COLO829 (cell line): ENCODE results near the gene FAM227A.
"Not testable (repeated sequence)": the region's sequence is repeated elsewhere in the genome, so short reads cannot be mapped to it uniquely, and the experiment has no call there.

Experiments
- DNase-seq: peaks from one replicate; pipeline ENCODE4 v3.0.0; 2012; ENCODE audit warnings: low spot score

The FAM227A gene

DNA sequence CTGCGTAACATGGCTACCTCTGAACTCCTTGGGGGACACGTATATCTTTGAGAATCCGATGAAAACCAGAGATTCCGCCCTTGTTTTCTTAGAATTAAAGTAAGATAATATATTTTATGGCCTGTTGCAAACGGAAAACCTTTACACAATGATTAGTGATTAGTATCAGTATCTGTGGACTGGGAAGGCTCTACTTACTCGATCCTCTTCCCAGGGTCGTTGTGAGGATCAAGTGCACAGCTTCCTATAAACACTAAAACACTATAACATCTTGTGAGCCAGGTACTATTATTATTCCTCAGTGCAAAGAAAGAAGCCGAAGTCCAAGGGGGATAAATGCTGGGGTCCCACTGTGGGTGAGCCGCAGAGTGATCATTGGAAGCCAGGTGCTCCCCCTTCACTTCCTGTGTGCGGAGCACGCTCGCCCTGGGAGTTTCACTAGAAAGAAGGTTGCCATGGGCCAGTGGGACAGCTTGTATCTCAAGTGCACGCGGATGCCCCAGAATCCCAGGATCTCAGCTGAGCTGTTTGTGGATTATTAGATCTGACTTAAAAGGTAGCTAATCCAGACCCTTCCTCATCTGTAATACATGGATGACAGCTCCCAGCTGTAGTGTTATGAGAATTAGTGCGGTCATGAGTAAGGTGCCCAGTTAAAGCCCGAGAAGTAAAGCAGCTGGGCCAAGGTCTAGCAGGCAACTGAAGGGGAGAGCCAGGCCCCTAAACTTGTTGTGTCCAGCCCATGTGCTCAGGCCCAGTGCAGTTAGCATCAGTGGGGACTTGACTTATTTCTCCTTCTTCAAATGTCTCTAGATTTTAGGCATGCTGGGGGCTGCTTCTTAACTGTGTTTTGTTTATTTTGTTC is 1.1 kb upstream of the FAM227A start:
- DNase-seq: no peak

DNA sequence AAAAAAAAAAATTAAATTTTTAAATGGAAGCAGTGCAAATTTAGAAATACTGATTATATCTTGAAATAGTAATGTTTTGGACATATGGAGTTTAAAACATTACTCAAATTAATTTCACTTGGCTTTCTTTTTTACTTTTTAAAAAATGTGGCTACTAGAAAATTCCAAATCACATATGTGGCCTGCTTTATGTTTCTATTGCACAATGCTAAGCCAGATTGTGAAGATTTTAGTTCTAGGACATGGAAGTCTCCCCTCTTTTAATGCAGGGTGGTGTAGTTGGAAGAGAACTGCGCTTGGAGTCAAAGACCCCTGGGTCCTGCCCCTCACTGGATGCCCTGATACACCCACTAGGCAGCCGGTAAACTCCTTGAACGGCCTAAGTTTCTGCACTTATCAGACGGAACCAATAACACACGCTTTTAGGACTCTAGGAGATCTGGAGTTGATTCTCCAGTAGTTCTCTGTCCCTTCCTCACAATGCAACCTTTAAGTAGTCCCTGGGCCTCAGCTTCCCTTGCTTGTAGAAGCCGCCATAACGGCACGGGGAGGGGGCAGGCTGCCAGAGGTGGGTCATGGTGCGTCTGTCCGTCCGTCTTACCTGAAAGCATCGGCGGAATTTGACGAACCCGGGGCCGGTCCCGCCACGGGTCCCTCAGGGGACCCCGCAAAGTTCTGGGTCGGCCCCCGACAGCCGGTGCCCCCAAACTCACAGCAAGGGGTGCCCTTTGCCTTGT is 505 bp downstream of the FAM227A start:
- DNase-seq: no peak

DNA sequence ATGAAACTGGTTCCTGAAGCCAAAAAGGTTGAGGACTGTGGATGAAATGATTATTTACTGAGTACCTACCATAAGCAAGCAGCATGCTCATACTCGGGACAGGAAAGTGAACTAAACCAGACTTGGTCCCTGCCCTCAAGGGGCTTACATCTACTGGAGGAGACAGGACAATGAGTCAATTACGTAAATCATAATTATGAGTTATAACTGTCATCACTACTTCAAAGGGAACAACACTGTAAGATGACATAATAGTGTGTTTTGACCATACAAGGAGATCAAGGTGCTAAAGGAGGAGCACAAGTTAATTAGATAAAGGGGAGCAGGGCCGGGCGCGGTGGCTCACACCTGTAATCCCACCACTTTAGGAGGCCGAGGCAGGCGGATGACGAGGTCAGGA is 2.5 kb downstream of the FAM227A start:
- no peak for DNase-seq

DNA sequence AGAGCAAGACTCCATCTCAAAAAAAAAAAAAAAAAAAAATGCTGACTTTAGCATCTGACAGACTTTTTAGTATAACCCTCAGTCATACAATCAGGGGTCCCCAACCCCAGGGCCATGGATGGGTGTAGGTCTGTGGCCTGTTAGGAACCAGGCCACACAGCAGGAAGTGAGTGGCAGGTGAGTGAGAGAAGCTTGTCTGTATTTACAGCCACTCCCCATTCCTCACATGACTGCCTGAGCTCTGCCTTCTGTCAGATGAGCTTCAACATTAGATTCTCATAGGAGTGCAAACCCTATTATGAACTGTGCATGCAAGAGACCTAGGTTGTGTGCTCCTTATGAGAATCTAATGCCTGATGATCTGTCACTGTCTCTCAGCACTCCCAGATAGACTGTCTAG is 3.3 kb downstream of the FAM227A start:
- DNase-seq: no peak

- no peak for DNase-seq
These were observed 6.2 kb downstream of the FAM227A start for GRCh38 chr22:38649841-38650522.

DNA sequence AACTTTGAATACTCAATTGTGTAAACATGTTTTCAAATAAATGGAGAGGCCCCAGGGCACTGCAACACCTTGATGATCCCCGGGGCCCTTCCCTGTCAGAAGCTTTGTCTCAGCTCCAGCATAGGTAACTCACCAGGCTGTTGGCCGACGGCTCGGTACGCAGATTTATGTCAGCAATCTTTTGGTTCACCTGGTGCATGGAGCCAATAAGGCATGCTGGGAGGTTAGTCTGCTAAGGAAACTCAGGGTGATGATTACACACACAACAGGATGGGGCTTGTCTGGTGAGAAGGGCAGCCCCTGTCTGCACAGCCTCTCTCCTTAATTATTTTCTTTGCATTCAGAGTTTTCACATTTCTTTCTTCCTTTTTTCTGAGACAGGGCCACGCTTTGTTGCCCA is 10.8 kb downstream of the FAM227A start:
- no peak for DNase-seq

DNA sequence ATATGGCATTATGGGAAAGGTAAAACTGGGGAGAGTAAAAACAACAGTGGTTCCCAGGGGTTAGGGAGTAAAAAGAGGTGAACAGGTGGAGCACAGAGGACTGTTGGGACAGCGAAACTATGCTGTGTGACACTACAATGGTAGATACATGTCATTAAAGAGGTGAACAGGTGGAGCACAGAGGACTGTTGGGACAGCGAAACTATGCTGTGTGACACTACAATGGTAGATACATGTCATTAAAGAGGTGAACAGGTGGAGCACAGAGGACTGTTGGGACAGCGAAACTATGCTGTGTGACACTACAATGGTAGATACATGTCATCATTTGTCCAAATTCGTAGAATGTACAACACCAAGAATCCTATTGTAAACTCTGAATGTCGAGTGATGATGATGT is 11.9 kb downstream of the FAM227A start:
- DNase-seq: not testable (repeated sequence)

GRCh38 chr22:38641476-38642040 is 14.6 kb downstream of the FAM227A start:
- no peak for DNase-seq

DNA sequence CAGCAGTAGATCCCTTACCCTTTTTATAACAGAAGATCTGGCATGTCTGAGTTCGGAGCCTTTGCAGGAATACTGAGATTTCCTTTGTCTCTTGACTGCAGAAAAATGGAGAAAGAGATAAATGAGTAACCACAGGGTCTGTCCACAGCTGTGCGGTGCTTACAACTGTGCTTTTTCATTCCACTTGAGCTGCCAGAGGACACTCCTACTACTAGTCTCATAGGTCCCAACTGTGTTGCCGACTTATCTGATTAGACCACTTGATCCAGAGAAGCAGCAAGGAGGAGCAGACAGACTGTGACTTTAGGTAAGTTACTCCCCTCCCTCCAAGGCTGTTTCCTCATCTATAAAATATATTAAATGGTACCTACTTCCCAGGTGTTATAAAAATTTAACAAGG is 17.5 kb downstream of the FAM227A start:
- peak; percentile 27 for DNase-seq

- no peak for DNase-seq
These were observed 18.0 kb downstream of the FAM227A start for GRCh38 chr22:38638216-38638615.

DNA sequence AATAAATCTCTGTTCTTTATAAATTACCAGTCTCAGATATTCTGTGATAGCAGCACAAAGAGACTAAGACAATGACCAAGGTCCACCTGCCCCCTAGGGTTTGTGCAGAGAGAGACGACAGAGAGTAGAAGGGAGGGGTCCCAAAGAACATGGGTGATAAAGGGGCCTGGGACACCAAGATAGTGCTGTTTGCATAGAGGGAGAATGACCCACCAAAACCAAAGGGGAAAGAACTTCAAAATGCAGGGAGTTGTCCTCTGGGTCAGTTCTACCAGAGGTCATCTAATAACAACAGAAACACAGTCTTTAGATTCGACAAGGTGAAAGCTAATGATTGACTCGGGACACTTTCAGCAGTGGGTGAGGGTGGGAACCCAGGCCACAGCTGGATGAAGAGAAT is 23.7 kb downstream of the FAM227A start:
- no peak for DNase-seq

- no peak for DNase-seq
These were observed 24.5 kb downstream of the FAM227A start for GRCh38 chr22:38631724-38632123.

GRCh38 chr22:38629108-38629507 is 27.1 kb downstream of the FAM227A start:
- no peak for DNase-seq

DNA sequence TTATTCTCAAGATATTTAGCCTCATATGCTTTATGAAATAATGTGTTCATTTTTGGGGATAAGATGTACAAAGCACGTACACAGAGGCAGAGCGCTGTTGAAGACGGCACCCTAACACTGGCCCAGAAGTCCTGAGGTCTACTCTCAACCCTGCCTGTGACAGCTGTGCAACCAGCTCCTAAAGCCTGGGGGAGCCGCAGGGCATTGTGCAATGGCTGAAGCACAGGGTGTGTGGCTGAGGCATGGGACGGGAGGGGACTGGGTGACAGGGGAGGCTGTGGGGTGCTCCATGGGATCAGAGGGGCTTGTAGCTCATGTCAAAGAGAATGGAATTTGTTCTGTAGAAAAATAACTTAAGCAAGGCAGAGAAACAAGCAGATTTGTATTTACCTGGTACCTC is 27.7 kb downstream of the FAM227A start:
- DNase-seq: no peak

DNA sequence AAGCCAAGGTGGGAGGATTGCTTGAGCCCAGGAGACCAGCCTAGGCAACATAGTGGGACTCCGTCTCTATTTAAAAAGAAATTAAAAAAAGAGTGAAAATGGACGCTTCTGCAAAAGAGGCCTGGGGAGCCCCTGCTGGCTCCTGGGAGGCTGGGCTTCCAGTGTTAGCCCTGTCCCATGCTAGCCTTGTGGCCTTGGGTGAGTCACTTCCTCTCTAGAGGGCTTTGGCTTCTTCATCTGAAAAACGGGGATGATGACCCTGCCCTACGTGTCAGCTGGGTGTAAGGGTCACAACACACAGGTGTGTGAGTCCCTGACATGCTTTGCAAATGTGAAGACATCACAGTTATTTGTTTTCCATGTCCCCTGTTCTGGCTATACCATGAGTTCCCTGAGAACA is 32.8 kb downstream of the FAM227A start:
- no peak for DNase-seq

DNA sequence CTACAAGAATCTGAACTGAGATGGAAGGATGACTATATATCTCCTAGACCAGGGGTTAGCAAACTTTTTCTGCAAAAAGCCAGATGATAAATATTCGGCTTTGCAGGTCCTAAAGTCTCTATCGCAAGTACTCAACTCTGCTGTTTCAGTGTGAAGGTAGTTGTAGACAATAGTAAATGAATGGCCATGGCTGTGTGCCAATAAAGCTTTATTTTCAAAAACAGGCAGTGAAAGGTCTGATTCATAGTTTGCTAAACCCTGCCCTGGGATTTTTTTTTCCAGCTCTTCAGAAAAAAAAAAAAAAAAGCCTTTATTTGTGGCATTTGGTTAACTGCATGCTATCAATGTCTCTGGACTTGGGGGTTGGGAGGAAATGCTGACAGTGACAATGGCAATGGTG is 37.5 kb downstream of the FAM227A start:
- DNase-seq: peak; percentile 12

DNA sequence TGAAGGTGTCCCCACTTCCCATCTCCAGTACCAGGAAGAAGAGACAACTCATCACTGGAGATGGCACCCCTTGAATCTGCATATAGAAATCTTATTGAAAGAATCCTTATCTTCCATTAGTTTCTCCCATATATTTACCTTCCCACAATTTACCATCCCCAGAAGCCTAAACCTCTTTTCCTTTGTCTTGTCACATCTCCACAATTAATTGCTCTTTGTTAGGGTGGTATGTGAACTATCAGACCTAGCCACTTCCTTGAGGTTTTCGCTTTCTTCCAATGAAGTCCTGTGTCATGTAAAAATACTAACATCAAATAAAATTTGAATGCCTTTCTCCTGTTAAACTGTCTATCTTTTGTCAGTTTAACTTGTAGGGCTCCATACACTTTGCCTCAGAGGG is 37.9 kb downstream of the FAM227A start:
- DNase-seq: no peak

DNA sequence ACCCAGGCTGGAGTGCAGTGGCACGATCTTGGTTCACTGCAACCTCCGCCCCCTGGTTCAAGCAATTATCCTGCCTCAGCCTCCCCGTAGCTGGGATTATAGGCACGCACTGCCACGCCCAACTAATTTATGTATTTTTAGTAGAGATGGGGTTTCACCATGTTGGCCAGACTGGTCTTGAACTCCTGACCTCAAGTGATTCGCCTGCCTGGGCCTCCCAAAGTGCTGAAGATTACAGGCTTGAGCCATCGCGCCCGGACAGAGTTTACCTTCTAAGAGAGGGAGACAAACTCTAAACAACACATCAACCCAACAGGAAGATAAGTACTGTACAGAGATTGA is 41.2 kb downstream of the FAM227A start:
- DNase-seq: not testable (repeated sequence)

DNA sequence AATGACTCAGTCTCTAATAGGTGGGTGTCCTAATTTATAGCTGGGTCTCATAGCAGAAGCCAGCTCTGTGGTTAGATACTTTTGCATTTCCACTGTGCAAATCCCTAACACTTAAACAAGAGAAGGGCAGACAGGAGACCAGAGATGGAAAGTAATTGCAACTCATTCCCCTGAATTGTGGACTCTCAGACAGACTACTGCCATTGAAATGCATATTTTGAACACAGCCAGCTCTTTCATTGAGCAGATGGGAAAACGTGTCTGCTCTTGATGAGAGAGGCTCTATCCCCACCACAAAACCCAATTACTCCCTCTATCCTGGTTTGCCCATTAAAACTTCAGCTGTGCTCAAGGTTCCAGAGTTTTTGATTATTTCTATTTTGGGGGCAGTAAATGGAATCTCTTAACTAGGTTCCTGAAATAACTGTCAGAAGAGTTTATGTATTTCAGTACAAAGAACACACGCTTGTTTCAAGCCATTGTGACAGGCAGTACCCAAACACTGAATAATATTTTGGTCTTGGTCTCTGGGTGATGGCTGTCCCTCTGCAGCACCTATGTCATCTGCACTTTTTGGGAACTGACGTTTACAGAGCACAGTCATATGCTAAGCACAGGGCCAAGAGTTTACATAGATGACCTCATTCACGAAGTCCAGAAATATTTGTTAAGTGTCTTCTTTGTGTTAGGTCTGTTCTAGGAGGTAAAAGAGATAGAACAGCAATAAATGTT is 41.7 kb downstream of the FAM227A start:
- no peak for DNase-seq

DNA sequence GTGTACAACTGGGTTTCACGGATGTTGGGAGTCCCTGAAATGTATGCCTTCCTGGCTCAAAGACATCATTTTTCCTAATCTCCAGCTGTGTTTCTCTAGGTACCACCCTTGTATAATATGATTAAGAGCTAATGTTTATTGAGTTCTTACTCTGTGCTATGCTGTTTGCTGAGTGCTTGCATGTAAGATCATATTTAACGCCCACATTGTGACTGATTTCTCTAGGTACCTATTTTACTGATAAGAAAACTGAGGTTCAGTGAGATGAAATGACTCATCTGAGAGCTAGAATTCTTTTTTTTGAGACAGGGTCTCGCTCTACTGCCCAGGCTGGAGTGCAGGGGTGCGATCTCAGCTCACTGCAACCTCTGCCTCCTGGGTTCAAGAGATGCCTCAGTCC is 42.6 kb downstream of the FAM227A start:
- no peak for DNase-seq

DNA sequence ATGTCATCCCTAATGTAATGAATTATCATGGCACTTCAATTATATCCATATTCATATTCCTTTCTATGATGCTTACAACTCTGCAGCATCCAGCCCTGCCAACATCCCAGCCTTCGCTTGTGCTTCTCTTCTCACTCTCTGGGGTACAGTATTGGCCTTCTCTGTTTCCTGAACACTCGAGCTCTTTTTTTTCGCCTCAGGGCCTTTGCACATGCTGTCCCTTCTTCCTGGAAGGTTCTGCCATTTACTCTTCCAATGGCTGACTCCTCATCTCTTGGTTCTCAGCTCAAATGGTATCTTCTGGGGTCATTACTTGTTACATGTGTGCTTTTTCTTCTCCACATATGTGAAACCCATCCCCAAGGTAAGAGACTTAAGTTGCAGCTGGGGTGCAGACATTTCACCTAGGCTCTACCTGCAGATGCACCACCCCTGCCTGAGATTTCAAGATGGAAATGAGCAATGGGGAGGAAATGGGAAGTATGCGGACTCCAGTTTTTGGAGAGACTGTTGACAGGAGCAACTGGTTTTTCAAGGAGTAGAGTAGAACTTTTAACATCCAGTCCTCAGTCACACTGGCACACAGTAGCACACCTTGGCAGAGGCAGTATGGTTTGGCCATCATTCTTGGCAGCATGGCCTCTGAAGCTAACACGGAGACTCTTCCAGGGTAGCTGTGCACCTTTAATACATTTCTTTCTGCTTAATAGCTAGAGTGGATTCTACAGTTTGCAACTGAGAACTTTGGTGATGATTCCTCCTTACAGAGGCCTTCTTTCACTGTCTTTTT is 43.8 kb downstream of the FAM227A start:
- no peak for DNase-seq
